Measurements from ENCODE around the gene ZNF383.

DNA sequence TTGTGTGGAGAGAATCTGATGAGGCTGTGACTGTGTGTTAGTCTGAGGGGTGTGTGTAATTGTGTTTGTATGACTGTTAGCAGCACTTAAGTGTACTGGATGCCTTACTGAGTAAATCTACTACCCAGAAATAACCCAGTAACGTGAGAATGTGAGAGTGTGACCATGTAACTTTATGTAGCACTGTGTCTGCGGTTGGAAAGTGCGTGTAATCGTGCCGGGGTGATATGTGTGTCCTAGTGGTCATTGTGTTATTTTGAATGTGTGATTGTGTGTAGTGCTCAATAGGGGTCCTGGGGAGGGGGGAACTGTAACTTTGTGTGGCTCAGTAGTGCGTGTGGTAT lies 550 bp downstream of the ZNF383 start:
- TF ChIP-seq EZH2 (IDR thresholded peaks at IDR 0.05; ENCODE audit: borderline replicate concordance, low read depth, low read length) (no peak), ZC3H8 (IDR thresholded peaks at IDR 0.05) (no peak), FOSL1 (tag; conservative IDR thresholded peaks at IDR 0.05) (no peak), CHD1 (IDR thresholded peaks at IDR 0.05; ENCODE audit: low read length) (no peak), HDAC8 (tag; IDR thresholded peaks at IDR 0.05) (no peak), E4F1 (CRISPR knock-in tag; IDR thresholded peaks at IDR 0.05; ENCODE audit: borderline replicate concordance) (no peak), ZBTB7A (IDR thresholded peaks at IDR 0.05; ENCODE audit: borderline replicate concordance, control insufficient read depth, low read depth, low read length) (no peak)
- TF ChIP-seq, protein P1, sequence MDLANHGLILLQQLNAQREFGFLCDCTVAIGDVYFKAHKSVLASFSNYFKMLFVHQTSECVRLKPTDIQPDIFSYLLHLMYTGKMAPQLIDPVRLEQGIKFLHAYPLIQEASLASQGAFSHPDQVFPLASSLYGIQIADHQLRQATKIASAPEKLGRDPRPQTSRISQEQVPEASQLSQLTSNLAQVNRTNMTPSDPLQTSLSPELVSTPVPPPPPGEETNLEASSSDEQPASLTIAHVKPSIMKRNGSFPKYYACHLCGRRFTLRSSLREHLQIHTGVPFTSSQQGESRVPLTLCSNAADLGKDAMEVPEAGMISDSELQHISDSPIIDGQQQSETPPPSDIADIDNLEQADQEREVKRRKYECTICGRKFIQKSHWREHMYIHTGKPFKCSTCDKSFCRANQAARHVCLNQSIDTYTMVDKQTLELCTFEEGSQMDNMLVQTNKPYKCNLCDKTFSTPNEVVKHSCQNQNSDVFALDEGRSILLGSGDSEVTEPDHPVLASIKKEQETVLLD (IDR thresholded peaks at IDR 0.05) = no peak
- TF ChIP-seq, protein P2, sequence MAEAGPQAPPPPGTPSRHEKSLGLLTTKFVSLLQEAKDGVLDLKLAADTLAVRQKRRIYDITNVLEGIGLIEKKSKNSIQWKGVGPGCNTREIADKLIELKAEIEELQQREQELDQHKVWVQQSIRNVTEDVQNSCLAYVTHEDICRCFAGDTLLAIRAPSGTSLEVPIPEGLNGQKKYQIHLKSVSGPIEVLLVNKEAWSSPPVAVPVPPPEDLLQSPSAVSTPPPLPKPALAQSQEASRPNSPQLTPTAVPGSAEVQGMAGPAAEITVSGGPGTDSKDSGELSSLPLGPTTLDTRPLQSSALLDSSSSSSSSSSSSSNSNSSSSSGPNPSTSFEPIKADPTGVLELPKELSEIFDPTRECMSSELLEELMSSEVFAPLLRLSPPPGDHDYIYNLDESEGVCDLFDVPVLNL (CRISPR knock-in tag; IDR thresholded peaks at IDR 0.05; ENCODE audit: low read depth) = no peak
- TF ChIP-seq, protein P3, sequence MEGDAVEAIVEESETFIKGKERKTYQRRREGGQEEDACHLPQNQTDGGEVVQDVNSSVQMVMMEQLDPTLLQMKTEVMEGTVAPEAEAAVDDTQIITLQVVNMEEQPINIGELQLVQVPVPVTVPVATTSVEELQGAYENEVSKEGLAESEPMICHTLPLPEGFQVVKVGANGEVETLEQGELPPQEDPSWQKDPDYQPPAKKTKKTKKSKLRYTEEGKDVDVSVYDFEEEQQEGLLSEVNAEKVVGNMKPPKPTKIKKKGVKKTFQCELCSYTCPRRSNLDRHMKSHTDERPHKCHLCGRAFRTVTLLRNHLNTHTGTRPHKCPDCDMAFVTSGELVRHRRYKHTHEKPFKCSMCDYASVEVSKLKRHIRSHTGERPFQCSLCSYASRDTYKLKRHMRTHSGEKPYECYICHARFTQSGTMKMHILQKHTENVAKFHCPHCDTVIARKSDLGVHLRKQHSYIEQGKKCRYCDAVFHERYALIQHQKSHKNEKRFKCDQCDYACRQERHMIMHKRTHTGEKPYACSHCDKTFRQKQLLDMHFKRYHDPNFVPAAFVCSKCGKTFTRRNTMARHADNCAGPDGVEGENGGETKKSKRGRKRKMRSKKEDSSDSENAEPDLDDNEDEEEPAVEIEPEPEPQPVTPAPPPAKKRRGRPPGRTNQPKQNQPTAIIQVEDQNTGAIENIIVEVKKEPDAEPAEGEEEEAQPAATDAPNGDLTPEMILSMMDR (IDR thresholded peaks at IDR 0.05 in 2 of 3, conservative IDR thresholded peaks at IDR 0.05 in 1 of 3; ENCODE audit: insufficient read depth in 2 of 3, low read depth in 1 of 3, low read length in 3 of 3) = no peak
